ENCODE results near the gene WDR33.
A peak's percentile ranks its signal among the peaks of the same experiment; 100 is the strongest.
"Not testable (repeated sequence)": the region's sequence is repeated elsewhere in the genome, so short reads cannot be mapped to it uniquely, and the experiment has no call there.

The WDR33 gene

DNA sequence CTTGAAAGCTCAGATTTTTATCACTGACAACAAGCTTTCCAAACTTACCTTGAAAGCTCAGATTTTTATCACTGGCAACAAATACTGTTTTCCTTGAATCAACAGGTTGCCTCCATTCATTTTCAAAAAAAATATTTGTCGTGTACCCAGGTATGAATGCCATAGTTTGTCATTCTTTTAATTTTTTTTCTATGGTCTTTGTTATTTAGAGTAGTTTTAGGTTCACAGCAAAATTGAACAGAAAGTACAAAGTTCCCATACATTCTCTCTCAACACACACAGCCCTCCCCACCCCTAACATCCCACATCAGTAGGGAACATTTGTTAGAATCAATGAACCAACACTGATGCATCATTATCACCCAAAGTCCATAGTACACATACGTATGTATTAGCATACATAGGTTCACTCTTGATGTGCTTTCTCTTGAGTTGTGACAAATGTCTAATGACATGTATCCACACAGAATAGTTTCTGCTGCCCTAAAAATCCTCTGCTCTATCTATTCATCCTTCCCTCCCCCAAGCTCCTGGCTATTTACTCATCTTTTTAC is 25.9 kb downstream of the WDR33 start:
- no peaks in the 10 kb centered on the region for H3K27me3 ChIP-seq (ENCODE audit: control insufficient read depth, insufficient read depth, low read length)

DNA sequence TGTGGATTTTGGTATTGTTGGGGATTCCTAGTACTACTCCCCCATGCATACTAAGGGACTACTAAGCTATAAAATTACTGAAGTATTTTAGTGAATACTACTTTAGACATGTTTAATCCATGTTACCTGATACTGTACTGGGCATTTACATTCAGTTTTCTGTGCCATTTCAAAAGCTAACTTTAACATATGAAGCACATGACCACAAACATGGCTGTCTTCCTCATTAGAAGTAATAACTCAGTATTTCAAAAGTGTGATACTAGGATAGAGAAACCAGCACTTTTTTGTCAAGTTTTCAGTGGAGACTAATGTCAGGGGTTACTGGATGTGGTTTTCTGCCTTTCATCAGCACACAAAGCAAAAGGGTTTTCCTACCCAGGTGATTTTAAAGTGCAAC is 27.9 kb downstream of the WDR33 start:
- no peaks in the 10 kb centered on the region for H3K27me3 ChIP-seq (ENCODE audit: control insufficient read depth, insufficient read depth, low read length)
- no peak overlapping the region for H3K4me3 ChIP-seq (ENCODE audit: low read depth, low read length)
- H3K36me3 ChIP-seq (ENCODE audit: control insufficient read depth, insufficient read depth, low read length) = peaks cover 6% of the 10 kb centered on the region; the same call in 1 of the 2 replicates
- H3K4me1 ChIP-seq (ENCODE audit: control insufficient read depth, insufficient read depth, low read length) = no peaks in the 10 kb centered on the region
- H3K27ac ChIP-seq (ENCODE audit: low read depth, low read length) = no peak overlapping the region
- H3K9ac ChIP-seq (ENCODE audit: low read depth, low read length) = no peak overlapping the region
- no peaks in the 10 kb centered on the region for H3K9me3 ChIP-seq (ENCODE audit: control insufficient read depth, insufficient read depth, low read length)

More for the DNA sequence above, 25.9 kb downstream of the WDR33 start:
- Histone ChIP-seq H3K9me3 (ENCODE audit: control insufficient read depth, insufficient read depth, low read length) (no peaks in the 10 kb centered on the region), H3K27ac (ENCODE audit: low read depth, low read length) (no peak overlapping the region), H3K4me3 (ENCODE audit: low read depth, low read length) (no peak overlapping the region), H3K36me3 (ENCODE audit: control insufficient read depth, insufficient read depth, low read length) (peaks cover 6% of the 10 kb centered on the region; the same call in 1 of the 2 replicates), H3K9ac (ENCODE audit: low read depth, low read length) (no peak overlapping the region), H3K4me1 (ENCODE audit: control insufficient read depth, insufficient read depth, low read length) (no peaks in the 10 kb centered on the region)

DNA sequence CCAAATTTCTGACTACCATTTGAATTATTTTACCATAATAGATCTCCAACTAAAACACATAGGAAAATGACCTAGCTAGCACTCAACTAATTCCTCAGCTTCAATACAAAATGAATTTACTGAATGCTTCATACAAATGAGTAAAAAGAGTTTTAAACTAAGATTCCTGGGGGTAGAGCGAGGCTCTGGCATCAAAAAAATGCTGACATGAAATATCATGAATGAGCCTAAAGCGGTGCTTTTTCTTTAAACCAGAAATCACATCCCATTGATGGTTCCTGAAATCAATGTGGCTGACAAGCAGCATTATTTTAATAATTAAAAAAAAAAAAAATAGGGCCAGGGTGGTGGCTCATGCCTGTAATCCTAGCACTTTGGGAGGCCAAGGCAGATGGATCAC is 32.1 kb downstream of the WDR33 start:
- Histone ChIP-seq H3K9me3 (ENCODE audit: control insufficient read depth, insufficient read depth, low read length) (no peaks in the 10 kb centered on the region), H3K27ac (ENCODE audit: low read depth, low read length) (no peak overlapping the region), H3K27me3 (ENCODE audit: control insufficient read depth, insufficient read depth, low read length) (no peaks in the 10 kb centered on the region), H3K36me3 (ENCODE audit: control insufficient read depth, insufficient read depth, low read length) (peaks cover 2% of the 10 kb centered on the region; the same call in 1 of the 2 replicates), H3K9ac (ENCODE audit: low read depth, low read length) (no peak overlapping the region), H3K4me3 (ENCODE audit: low read depth, low read length) (no peak overlapping the region), H3K4me1 (ENCODE audit: control insufficient read depth, insufficient read depth, low read length) (peaks cover 16% of the 10 kb centered on the region)

DNA sequence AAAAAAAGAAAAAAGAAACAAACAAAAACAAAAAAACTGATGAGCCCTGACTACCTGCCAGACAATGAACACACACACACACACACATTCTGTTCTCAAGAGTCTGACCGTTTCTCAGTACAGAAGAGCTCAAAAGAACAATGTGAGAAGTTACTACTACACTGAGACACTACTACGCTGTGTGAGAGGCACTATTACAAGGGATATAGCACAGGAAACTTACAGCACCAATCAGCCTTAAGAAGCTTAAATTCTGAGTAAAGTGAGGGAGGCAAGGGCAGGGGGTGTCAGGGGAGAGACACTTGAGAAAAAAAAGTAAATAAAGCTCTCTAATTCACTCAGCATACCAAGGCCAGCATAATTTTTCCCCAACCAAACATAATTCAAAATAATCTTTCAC is 32.5 kb downstream of the WDR33 start:
- Histone ChIP-seq H3K36me3 (ENCODE audit: control insufficient read depth, insufficient read depth, low read length) (peaks cover 2% of the 10 kb centered on the region; the same call in 1 of the 2 replicates), H3K4me1 (ENCODE audit: control insufficient read depth, insufficient read depth, low read length) (peaks cover 16% of the 10 kb centered on the region), H3K27me3 (ENCODE audit: control insufficient read depth, insufficient read depth, low read length) (no peaks in the 10 kb centered on the region), H3K9ac (ENCODE audit: low read depth, low read length) (no peak overlapping the region), H3K4me3 (ENCODE audit: low read depth, low read length) (no peak overlapping the region), H3K9me3 (ENCODE audit: control insufficient read depth, insufficient read depth, low read length) (no peaks in the 10 kb centered on the region), H3K27ac (ENCODE audit: low read depth, low read length) (no peak overlapping the region)

DNA sequence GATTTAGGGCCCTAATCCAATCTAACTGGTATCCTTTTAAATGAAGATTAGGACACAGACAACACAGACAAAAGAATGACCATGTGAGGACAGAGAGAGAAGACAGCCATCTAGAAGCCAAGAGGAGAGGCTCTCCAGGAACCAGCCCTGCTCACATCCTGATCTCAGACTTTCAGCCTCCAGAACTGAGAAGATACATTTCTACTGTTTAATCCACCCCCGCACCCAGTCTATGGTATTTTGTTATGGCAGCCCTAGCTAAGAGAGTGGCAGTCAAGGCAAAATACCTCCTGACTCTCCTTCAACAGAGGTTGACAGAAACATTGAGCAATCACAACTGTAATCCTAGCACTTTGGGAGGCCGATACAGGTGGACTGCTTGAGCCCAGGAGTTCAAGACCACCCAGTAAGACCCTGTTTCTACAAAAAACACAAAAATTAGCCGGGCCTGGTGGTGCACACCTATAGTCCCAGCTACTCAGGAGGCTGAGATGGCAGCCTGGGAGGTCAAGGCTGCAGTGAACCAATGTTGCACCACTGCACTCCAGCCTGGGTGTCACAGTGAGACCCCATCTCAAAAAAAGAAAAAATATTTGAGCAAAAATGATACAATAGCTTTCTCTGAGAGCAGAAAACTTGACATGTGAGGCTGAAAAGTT is 34.7 kb downstream of the WDR33 start:
- Histone ChIP-seq H3K27ac (ENCODE audit: low read depth, low read length) (peak overlapping the region; percentile 59), H3K27me3 (ENCODE audit: control insufficient read depth, insufficient read depth, low read length) (no peaks in the 10 kb centered on the region), H3K4me1 (ENCODE audit: control insufficient read depth, insufficient read depth, low read length) (peaks cover 21% of the 10 kb centered on the region), H3K9ac (ENCODE audit: low read depth, low read length) (no peak overlapping the region), H3K9me3 (ENCODE audit: control insufficient read depth, insufficient read depth, low read length) (no peaks in the 10 kb centered on the region), H3K4me3 (ENCODE audit: low read depth, low read length) (no peak overlapping the region), H3K36me3 (ENCODE audit: control insufficient read depth, insufficient read depth, low read length) (peaks cover 5% of the 10 kb centered on the region; the same call in 1 of the 2 replicates)

DNA sequence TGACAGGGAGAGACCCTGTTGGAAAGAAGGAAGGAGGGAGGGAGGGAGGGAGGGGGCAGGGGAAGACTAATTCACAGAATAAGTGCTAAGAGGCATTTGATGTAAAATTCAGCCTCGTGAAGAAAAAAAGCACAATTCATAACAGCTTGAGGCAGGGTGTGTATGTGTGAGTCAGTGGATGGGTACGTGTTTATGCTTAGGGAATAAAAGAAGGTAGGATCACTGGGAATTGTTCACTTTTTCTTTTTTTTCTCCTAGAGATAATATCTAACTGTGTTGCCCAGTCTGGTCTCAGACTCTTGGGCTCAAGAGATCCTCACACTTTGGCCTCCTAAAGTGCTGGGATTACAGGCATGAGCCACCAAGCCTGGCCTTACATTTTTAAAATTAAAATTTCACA is 39.2 kb downstream of the WDR33 start:
- no peaks in the 10 kb centered on the region for H3K27me3 ChIP-seq (ENCODE audit: control insufficient read depth, insufficient read depth, low read length)
- no peak overlapping the region for H3K9ac ChIP-seq (ENCODE audit: low read depth, low read length)
- no peaks in the 10 kb centered on the region for H3K9me3 ChIP-seq (ENCODE audit: control insufficient read depth, insufficient read depth, low read length)
- H3K4me3 ChIP-seq (ENCODE audit: low read depth, low read length) = no peak overlapping the region
- H3K27ac ChIP-seq (ENCODE audit: low read depth, low read length) = no peak overlapping the region
- H3K4me1 ChIP-seq (ENCODE audit: control insufficient read depth, insufficient read depth, low read length) = peaks cover 16% of the 10 kb centered on the region
- H3K36me3 ChIP-seq (ENCODE audit: control insufficient read depth, insufficient read depth, low read length) = peaks cover 43% of the 10 kb centered on the region

DNA sequence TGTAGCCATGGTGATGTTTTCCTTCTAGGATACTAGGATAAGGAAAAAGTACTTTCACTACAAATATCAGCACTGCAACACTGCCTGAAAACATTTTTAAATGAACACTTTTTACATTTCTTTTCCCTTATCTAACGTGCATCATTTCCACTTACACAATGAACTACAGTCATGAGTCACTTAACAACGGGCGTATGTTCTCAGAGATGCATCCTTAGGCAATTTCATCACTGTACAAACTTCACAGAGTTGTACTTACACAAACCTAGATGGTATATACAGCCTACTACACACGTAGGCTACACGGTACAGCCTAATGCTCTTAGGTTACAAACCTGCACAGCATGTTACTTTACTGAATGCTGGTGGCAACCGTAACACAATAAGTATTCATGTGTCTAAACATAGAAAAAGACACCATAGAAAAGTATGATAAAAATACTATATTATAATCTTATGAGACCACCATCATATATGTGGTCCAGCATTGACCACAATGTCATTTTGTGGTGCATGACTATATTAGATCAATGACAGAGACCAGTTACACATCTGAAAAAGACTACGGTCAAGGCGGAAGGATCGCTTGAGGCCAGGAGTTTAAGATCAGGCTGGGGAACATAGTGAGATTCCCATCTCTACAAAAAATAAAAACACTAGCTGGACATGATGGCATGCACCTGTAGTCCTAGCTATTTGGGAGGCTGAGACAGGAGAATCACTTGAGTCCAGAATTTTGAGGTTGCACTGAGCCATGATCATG is 39.8 kb downstream of the WDR33 start:
- Histone ChIP-seq H3K27ac (ENCODE audit: low read depth, low read length) (no peak overlapping the region), H3K36me3 (ENCODE audit: control insufficient read depth, insufficient read depth, low read length) (peaks cover 49% of the 10 kb centered on the region), H3K4me3 (ENCODE audit: low read depth, low read length) (no peak overlapping the region)

DNA sequence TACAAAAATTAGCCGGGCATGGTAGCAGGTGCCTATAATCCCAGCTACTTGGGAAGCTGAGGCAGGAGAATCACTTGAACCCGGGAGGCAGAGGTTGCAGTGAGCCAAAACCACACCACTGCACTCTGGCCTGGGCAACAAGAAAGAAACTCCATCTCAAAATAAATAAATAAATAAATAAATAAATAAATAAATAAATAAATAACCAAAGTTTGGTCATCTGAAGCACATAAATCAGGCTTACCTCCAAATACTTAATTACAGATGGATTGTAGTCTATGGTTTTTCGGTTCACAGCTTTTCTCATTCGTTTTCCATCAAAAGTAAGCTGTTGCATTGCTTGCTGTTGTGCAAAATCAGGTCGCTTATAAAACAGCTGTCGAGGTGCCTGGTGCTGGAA is 40.4 kb downstream of the WDR33 start:
- H3K9ac ChIP-seq (ENCODE audit: low read depth, low read length); H3K4me3 ChIP-seq (ENCODE audit: low read depth, low read length); H3K9me3 ChIP-seq (ENCODE audit: control insufficient read depth, insufficient read depth, low read length); H3K4me1 ChIP-seq (ENCODE audit: control insufficient read depth, insufficient read depth, low read length); H3K27ac ChIP-seq (ENCODE audit: low read depth, low read length); H3K27me3 ChIP-seq (ENCODE audit: control insufficient read depth, insufficient read depth, low read length): not testable (repeated sequence)
- H3K36me3 ChIP-seq (ENCODE audit: control insufficient read depth, insufficient read depth, low read length) = peaks cover 55% of the 10 kb centered on the region

More for the DNA sequence above, 39.8 kb downstream of the WDR33 start:
- no peaks in the 10 kb centered on the region for H3K9me3 ChIP-seq (ENCODE audit: control insufficient read depth, insufficient read depth, low read length)
- H3K27me3 ChIP-seq (ENCODE audit: control insufficient read depth, insufficient read depth, low read length) = no peaks in the 10 kb centered on the region
- peaks cover 10% of the 10 kb centered on the region for H3K4me1 ChIP-seq (ENCODE audit: control insufficient read depth, insufficient read depth, low read length)
- no peak overlapping the region for H3K9ac ChIP-seq (ENCODE audit: low read depth, low read length)

DNA sequence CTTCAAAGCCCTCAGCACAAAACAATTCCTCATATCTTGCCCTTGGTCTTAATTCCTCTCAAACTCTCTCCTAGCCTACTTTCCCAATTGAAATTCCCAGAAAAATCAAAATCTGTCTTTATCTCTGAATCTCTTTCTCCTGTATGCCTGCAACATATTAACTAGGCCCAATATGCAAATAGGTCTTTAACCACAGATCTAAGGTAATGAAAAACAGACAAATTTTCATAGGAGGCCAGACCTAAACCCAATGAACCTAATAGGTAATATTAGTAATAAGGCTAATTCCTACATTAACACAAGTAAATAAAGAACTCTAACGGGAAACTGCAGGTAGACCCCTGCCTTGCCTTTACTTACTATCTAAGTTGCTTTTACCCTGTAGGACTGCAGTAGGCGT is 41.4 kb downstream of the WDR33 start:
- Histone ChIP-seq H3K27ac (ENCODE audit: low read depth, low read length) (no peak overlapping the region), H3K4me3 (ENCODE audit: low read depth, low read length) (no peak overlapping the region), H3K9ac (ENCODE audit: low read depth, low read length) (no peak overlapping the region), H3K9me3 (ENCODE audit: control insufficient read depth, insufficient read depth, low read length) (no peaks in the 10 kb centered on the region), H3K27me3 (ENCODE audit: control insufficient read depth, insufficient read depth, low read length) (no peaks in the 10 kb centered on the region), H3K36me3 (ENCODE audit: control insufficient read depth, insufficient read depth, low read length) (peaks cover 64% of the 10 kb centered on the region), H3K4me1 (ENCODE audit: control insufficient read depth, insufficient read depth, low read length) (0 out of 2 replicates have a peak, but pooled peaks cover 5% of the 10 kb centered on the region)

DNA sequence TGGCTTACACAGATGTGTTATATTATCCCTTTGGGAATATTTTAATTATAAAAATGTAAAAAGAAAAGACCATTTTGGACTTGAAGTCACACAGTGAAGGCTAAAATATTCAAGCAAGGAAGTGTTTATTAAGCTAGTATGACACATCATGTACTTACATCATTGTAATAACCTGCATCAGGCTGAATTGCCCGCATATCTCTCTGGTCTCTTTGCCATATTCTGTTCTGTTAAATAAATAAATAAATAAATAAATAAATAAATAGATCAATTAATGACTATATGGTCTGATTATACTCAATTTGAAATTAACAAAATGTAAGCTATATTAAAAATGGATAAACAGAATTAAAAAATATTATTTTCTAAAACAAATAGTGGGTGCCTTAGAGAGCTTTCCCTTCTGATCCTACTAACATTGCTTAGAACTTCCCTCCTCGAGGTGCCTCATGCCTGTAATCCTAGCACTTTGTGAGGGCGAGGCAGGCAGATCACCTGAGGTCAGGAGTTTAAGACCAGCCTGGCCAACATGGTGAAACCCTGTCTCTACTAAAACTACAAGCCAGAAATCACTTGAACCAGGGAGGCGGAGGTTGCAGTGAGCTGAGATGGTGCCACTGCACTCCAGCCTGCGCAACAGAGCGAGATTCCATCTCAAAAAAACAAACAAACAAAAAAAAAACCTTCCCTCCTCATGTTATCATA is 42.0 kb downstream of the WDR33 start:
- H3K4me1 ChIP-seq (ENCODE audit: control insufficient read depth, insufficient read depth, low read length) = 0 out of 2 replicates have a peak, but pooled peaks cover 5% of the 10 kb centered on the region
- no peak overlapping the region for H3K9ac ChIP-seq (ENCODE audit: low read depth, low read length)
- no peaks in the 10 kb centered on the region for H3K27me3 ChIP-seq (ENCODE audit: control insufficient read depth, insufficient read depth, low read length)
- H3K27ac ChIP-seq (ENCODE audit: low read depth, low read length) = no peak overlapping the region
- H3K9me3 ChIP-seq (ENCODE audit: control insufficient read depth, insufficient read depth, low read length) = no peaks in the 10 kb centered on the region
- no peak overlapping the region for H3K4me3 ChIP-seq (ENCODE audit: low read depth, low read length)
- H3K36me3 ChIP-seq (ENCODE audit: control insufficient read depth, insufficient read depth, low read length) = peaks cover 71% of the 10 kb centered on the region

Measured in HUES48 (cell line).